ENCODE measurements around the gene RPRD2.

The RPRD2 gene

GRCh38 chr1:150407330-150407729, 43.4 kb downstream of the RPRD2 start:
- Histone ChIP-seq H3K9me3 (ENCODE audit: severe bottlenecking) (no peaks in the 10 kb centered on the region), H3K27me3 (ENCODE audit: insufficient read depth, low read depth, severe bottlenecking) (no peaks in the 10 kb centered on the region), H3K36me3 (peaks cover 3% of the 10 kb centered on the region; the same call in 1 of the 2 replicates), H3K27ac (no peak overlapping the region), H3K4me3 (ENCODE audit: low read depth, low read length) (no peak overlapping the region)
- DNase-seq = no peak
- no peak for TF ChIP-seq CTCF (IDR thresholded peaks at IDR 0.05; ENCODE audit: low read depth, low read length)

GRCh38 chr1:150408800-150409199, 44.9 kb downstream of the RPRD2 start:
- Histone ChIP-seq H3K27me3 (ENCODE audit: insufficient read depth, low read depth, severe bottlenecking) (no peaks in the 10 kb centered on the region), H3K9me3 (ENCODE audit: severe bottlenecking) (no peaks in the 10 kb centered on the region), H3K36me3 (peaks cover 3% of the 10 kb centered on the region; the same call in 1 of the 2 replicates), H3K27ac (no peak overlapping the region), H3K4me3 (ENCODE audit: low read depth, low read length) (no peak overlapping the region)
- no peak for TF ChIP-seq CTCF (IDR thresholded peaks at IDR 0.05; ENCODE audit: low read depth, low read length)
- DNase-seq = no peak

GRCh38 chr1:150409504-150410362, 45.8 kb downstream of the RPRD2 start:
- no peak overlapping the region for H3K27ac ChIP-seq
- H3K36me3 ChIP-seq = peaks cover 6% of the 10 kb centered on the region
- H3K27me3 ChIP-seq (ENCODE audit: insufficient read depth, low read depth, severe bottlenecking) = no peaks in the 10 kb centered on the region
- no peak for TF ChIP-seq CTCF (IDR thresholded peaks at IDR 0.05; ENCODE audit: low read depth, low read length)
- no peak overlapping the region for H3K4me3 ChIP-seq (ENCODE audit: low read depth, low read length)
- no peak for DNase-seq
- H3K9me3 ChIP-seq (ENCODE audit: severe bottlenecking) = no peaks in the 10 kb centered on the region

- H3K9me3 ChIP-seq (ENCODE audit: severe bottlenecking) = no peaks in the 10 kb centered on the region
- H3K27me3 ChIP-seq (ENCODE audit: insufficient read depth, low read depth, severe bottlenecking) = no peaks in the 10 kb centered on the region
- no peak for TF ChIP-seq CTCF (IDR thresholded peaks at IDR 0.05; ENCODE audit: low read depth, low read length)
- H3K36me3 ChIP-seq = peaks cover 6% of the 10 kb centered on the region
- no peak for DNase-seq
- H3K4me3 ChIP-seq (ENCODE audit: low read depth, low read length) = no peak overlapping the region
- no peak overlapping the region for H3K27ac ChIP-seq
These were observed 46.7 kb downstream of the RPRD2 start for GRCh38 chr1:150410582-150411101.

- Histone ChIP-seq H3K27me3 (ENCODE audit: insufficient read depth, low read depth, severe bottlenecking) (no peaks in the 10 kb centered on the region), H3K4me3 (ENCODE audit: low read depth, low read length) (no peak overlapping the region), H3K9me3 (ENCODE audit: severe bottlenecking) (no peaks in the 10 kb centered on the region), H3K36me3 (peaks cover 30% of the 10 kb centered on the region), H3K27ac (no peak overlapping the region)
- TF ChIP-seq CTCF (IDR thresholded peaks at IDR 0.05; ENCODE audit: low read depth, low read length) = no peak
- DNase-seq = no peak
These were observed 50.6 kb downstream of the RPRD2 start for GRCh38 chr1:150414592-150414991.
